ENCODE measurements around the gene FOXP1.

DNA sequence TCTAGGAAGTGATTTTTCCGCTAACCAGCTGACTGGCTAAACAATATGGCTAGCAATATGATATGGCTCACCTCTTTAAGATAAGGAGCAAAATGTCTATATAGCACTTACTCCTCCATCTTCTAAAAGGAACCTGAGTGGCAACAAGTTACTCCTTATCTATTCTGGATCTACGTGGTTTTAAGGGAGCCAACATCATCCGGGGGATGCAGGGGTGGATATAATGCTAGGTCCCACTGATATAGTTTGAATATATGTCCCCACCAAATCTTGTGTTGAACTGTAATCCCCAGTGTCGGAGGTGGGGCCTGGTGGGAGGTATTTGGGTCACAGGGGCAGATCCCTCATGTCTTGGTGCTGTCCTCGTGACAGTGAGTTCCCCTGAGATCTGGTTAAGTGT lies 500.7 kb downstream of the FOXP1 start:
- TF ChIP-seq, protein P1, sequence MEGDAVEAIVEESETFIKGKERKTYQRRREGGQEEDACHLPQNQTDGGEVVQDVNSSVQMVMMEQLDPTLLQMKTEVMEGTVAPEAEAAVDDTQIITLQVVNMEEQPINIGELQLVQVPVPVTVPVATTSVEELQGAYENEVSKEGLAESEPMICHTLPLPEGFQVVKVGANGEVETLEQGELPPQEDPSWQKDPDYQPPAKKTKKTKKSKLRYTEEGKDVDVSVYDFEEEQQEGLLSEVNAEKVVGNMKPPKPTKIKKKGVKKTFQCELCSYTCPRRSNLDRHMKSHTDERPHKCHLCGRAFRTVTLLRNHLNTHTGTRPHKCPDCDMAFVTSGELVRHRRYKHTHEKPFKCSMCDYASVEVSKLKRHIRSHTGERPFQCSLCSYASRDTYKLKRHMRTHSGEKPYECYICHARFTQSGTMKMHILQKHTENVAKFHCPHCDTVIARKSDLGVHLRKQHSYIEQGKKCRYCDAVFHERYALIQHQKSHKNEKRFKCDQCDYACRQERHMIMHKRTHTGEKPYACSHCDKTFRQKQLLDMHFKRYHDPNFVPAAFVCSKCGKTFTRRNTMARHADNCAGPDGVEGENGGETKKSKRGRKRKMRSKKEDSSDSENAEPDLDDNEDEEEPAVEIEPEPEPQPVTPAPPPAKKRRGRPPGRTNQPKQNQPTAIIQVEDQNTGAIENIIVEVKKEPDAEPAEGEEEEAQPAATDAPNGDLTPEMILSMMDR (IDR thresholded peaks at IDR 0.05) = no peak
- no peak for TF ChIP-seq POLR2A (IDR thresholded peaks at IDR 0.05)
